CD14-positive monocyte (primary cell): ENCODE measurements around the gene PTPRN2. TPM values are rescaled to one million over a fixed set of nuclear protein-coding genes. Genes with fewer than 3 reads are reported as not detected.

Experiments used
- DNase-seq, 3 donors: peaks; one replicate each; pipeline ENCODE4 v3.0.0-alpha.2; 2011 to 2022
- H2AFZ ChIP-seq: 2 replicates; pipeline ENCODE4 v1.6.0; 2012; ENCODE audit warnings: mild to moderate bottlenecking, low read depth, low read length, inconsistent platforms; ENCODE audit not compliant: insufficient read depth, poor library complexity, severe bottlenecking
- H3K27ac ChIP-seq, 2 donors: 1 replicate in 1 of 2; 2 replicates in 1 of 2; pipeline ENCODE4 v1.5.1; 2012 to 2013; ENCODE audit warnings: low read length in 2 of 2, control low read depth in 1 of 2, inconsistent platforms in 1 of 2, low read depth in 1 of 2, mild to moderate bottlenecking in 1 of 2
- H3K27me3 ChIP-seq, 2 donors: one replicate each; pipeline versions ENCODE4 v1.6.0 to v1.6.1; 2011 to 2013; ENCODE audit warnings: low read length in 2 of 2; ENCODE audit not compliant: control insufficient read depth in 2 of 2, insufficient read depth in 2 of 2
- H3K36me3 ChIP-seq, 2 donors: replicated peaks in 1 of 2; 1 replicate in 1 of 2; 2 replicates in 1 of 2; pipeline versions ENCODE4 v1.5.1 to v1.6.1; 2012 to 2013; ENCODE audit warnings: low read length in 2 of 2, control low read depth in 1 of 2, inconsistent platforms in 1 of 2, mild to moderate bottlenecking in 1 of 2; ENCODE audit not compliant: insufficient read depth in 2 of 2, control insufficient read depth in 1 of 2
- H3K4me1 ChIP-seq, 2 donors: 1 replicate in 1 of 2; 2 replicates in 1 of 2; pipeline versions ENCODE4 v1.5.1 to v1.6.1; 2012 to 2013; ENCODE audit warnings: low read length in 2 of 2, control low read depth in 1 of 2, inconsistent platforms in 1 of 2, mild to moderate bottlenecking in 1 of 2, moderate library complexity in 1 of 2; ENCODE audit not compliant: insufficient read depth in 2 of 2, control insufficient read depth in 1 of 2
- H3K4me2 ChIP-seq: replicated peaks from 2 replicates; pipeline ENCODE3; 2012; ENCODE audit warnings: low read length, moderate library complexity, mild to moderate bottlenecking; ENCODE audit not compliant: poor library complexity, severe bottlenecking; ENCODE audit errors: extremely low read depth
- H3K4me3 ChIP-seq, 3 experiments: fragments of 200-600 bp in 1 of 3; sonication (generic) in 1 of 3; replicated peaks in 1 of 3; 1 replicate in 2 of 3; 2 replicates in 1 of 3; pipeline ENCODE4 v1.5.1; 2011 to 2013; ENCODE audit warnings: low read length in 3 of 3, mild to moderate bottlenecking in 3 of 3, control low read depth in 2 of 3, low read depth in 2 of 3, inconsistent platforms in 1 of 3, moderate library complexity in 1 of 3
- H3K79me2 ChIP-seq: 2 replicates; pipeline ENCODE4 v1.6.0; 2012; ENCODE audit warnings: mild to moderate bottlenecking, control low read depth, inconsistent platforms, low read length, moderate library complexity; ENCODE audit not compliant: insufficient read depth
- H3K9ac ChIP-seq: 2 replicates; pipeline ENCODE4 v1.6.0; 2017; ENCODE audit warnings: low read length, mild to moderate bottlenecking; ENCODE audit not compliant: insufficient read depth, poor library complexity, severe bottlenecking
- H3K9me3 ChIP-seq, 2 donors: replicated peaks in 1 of 2; 1 replicate in 1 of 2; 2 replicates in 1 of 2; pipeline versions ENCODE4 v1.5.1 to v1.6.1; 2012 to 2013; ENCODE audit warnings: low read length in 2 of 2, control low read depth in 1 of 2; ENCODE audit not compliant: control insufficient read depth in 1 of 2, insufficient read depth in 1 of 2
- H4K20me1 ChIP-seq: 2 replicates; pipeline ENCODE4 v1.6.0; 2012; ENCODE audit warnings: mild to moderate bottlenecking, low read length, control low read depth, moderate library complexity; ENCODE audit not compliant: insufficient read depth
- H3K27ac Mint-ChIP-seq, 7 donors: one replicate each; pipeline ENCODE4 v1.8.0; 2020; ENCODE audit warnings: mild to moderate bottlenecking in 7 of 7, mixed read lengths in 7 of 7, moderate library complexity in 6 of 7, inconsistent platforms in 2 of 7
- H3K27me3 Mint-ChIP-seq, 3 donors: one replicate each; pipeline ENCODE4 v1.8.0; 2021 to 2022; ENCODE audit warnings: low read depth in 3 of 3, mild to moderate bottlenecking in 3 of 3, mixed read lengths in 3 of 3, moderate library complexity in 3 of 3, inconsistent platforms in 1 of 3
- H3K36me3 Mint-ChIP-seq, 2 donors: one replicate each; pipeline ENCODE4 v1.8.0; 2020; ENCODE audit warnings: mixed read lengths in 2 of 2, inconsistent platforms in 1 of 2, mild to moderate bottlenecking in 1 of 2
- H3K4me1 Mint-ChIP-seq: one replicate; pipeline ENCODE4 v1.8.0; 2020; ENCODE audit warnings: mild to moderate bottlenecking, mixed read lengths
- H3K4me3 Mint-ChIP-seq, 2 donors: one replicate each; pipeline ENCODE4 v1.8.0; 2020; ENCODE audit warnings: mild to moderate bottlenecking in 2 of 2, mixed read lengths in 2 of 2, moderate library complexity in 1 of 2
- H3K9me3 Mint-ChIP-seq, 7 donors: one replicate each; pipeline ENCODE4 v1.8.0; 2020 to 2022; ENCODE audit warnings: mixed read lengths in 7 of 7, mild to moderate bottlenecking in 6 of 7, moderate library complexity in 6 of 7, inconsistent platforms in 2 of 7
- CTCF ChIP-seq: fragments of 200-600 bp; IDR thresholded peaks from one replicate; pipeline ENCODE4 v1.8.0; 2022; ENCODE audit warnings: antibody characterized with exemption, mild to moderate bottlenecking
- WGBS: methylation state at CpG from one replicate; pipeline ENCODE4 v1.1.5; 2013; ENCODE audit warnings: missing lambda C conversion rate; ENCODE audit not compliant: insufficient coverage; 5-methylcytosine and 5-hydroxymethylcytosine counted together
- intact Hi-C, 2 donors: fragments of 100-400 bp; cut with micrococcal nuclease; formaldehyde crosslinking; loops; one replicate each; pipeline versions ENCODE4 v1.15.0 to v1.15.1; 2023
- polyA plus RNA-seq, 3 donors: library from polyadenylated mRNA; depleted of rRNA in 1 of 3; unstranded in 2 of 3; stranded (reverse) in 1 of 3; fragments of 300-500 nt in 2 of 3; fragments of >200 nt in 1 of 3; fragmentation: Illumina TruSeq in 2 of 3; gene quantifications; 1 replicate in 2 of 3; 2 replicates in 1 of 3; pipeline ENCODE4 v1.2.3, GENCODE V29; 2012 to 2021

Gene PTPRN2
- polyA plus RNA-seq, 3 donors = 0.25 to 1.4 (median 0.97) TPM

GRCh38 chr7:157493776-157494175, 1093.8 kb downstream of the PTPRN2 start:
- H3K27me3 ChIP-seq = peaks cover 0 to 12% of the 10 kb centered on the region in 2 donors
- Mint-ChIP-seq H3K27ac (peak overlapping the region in 1 of 7 donors; percentile 36), H3K9me3 (peaks cover 5 to 30% (median 18%) of the 10 kb centered on the region in 7 donors), H3K36me3 (no peaks in the 10 kb centered on the region), H3K4me1 (peaks cover 11% of the 10 kb centered on the region), H3K27me3 (peaks cover 15 to 20% (median 15%) of the 10 kb centered on the region in 3 donors), H3K4me3 (peak overlapping the region in 1 of 2 donors; percentile 66)
- peaks cover 6 to 11% of the 10 kb centered on the region in 2 donors for H3K9me3 ChIP-seq
- H2AFZ ChIP-seq = no peak overlapping the region
- H3K4me1 ChIP-seq = peaks cover 12 to 15% of the 10 kb centered on the region in 2 donors
- 100% methylated on average over 2 of the region's 4 CpGs for WGBS
- no peaks in the 10 kb centered on the region for H3K36me3 ChIP-seq
- no peaks in the 10 kb centered on the region for H4K20me1 ChIP-seq
- no peak overlapping the region for H3K27ac ChIP-seq
- no peak overlapping the region for H3K4me2 ChIP-seq
- no peak for TF ChIP-seq CTCF
- H3K79me2 ChIP-seq = no peaks in the 10 kb centered on the region
- no peak overlapping the region for H3K4me3 ChIP-seq
- intact Hi-C loops = loop anchor here in 1 of 2 donors (10.0 kb wide), 1 partner anchor 361 kb away; no protein-coding TSS in a partner anchor
- DNase-seq = no peak
- H3K9ac ChIP-seq = no peak overlapping the region

- H3K4me1 Mint-ChIP-seq = peaks cover 11% of the 10 kb centered on the region
Observed at GRCh38 chr7:157493017-157493416, 1094.6 kb downstream of the PTPRN2 start.

More at GRCh38 chr7:157493017-157493416, 1094.6 kb downstream of the PTPRN2 start:
- Histone ChIP-seq H3K4me1 (peaks cover 12 to 15% of the 10 kb centered on the region in 2 donors), H3K4me2 (no peak overlapping the region), H3K27ac (no peak overlapping the region), H4K20me1 (no peaks in the 10 kb centered on the region), H2AFZ (no peak overlapping the region), H3K4me3 (no peak overlapping the region), H3K79me2 (no peaks in the 10 kb centered on the region), H3K36me3 (no peaks in the 10 kb centered on the region), H3K9ac (no peak overlapping the region), H3K27me3 (peaks cover 0 to 12% of the 10 kb centered on the region in 2 donors), H3K9me3 (peaks cover 6 to 11% of the 10 kb centered on the region in 2 donors)
- Mint-ChIP-seq H3K36me3 (no peaks in the 10 kb centered on the region), H3K27me3 (peaks cover 12 to 20% (median 15%) of the 10 kb centered on the region in 3 donors), H3K4me3 (peak overlapping the region in 1 of 2 donors; percentile 59), H3K9me3 (peaks cover 5 to 30% (median 18%) of the 10 kb centered on the region in 7 donors), H3K27ac (no peak overlapping the region)
- no peak for DNase-seq
- WGBS = 81% methylated on average over 3 of the region's 5 CpGs
- TF ChIP-seq CTCF = no peak
- intact Hi-C loops = loop anchor here in 1 of 2 donors (10.0 kb wide), 1 partner anchor 362 kb away; no protein-coding TSS in a partner anchor
